ENCODE data around the gene WDR88. TPM values are rescaled to one million over a fixed set of nuclear protein-coding genes. Genes with fewer than 3 reads are reported as not detected.

WDR88 gene
- total and polyA plus RNA-seq, 2 of the 4 experiments (the other 2 are of a cell fraction), result not detected

- ATAC-seq (ENCODE audit: low read depth), result no peak
- CTCF ChIA-PET, result interaction anchor here (1.1 kb wide), 1 partner anchor 10 kb away, joined by 3 read pairs; no protein-coding TSS in a partner anchor
- H3K27ac ChIP-seq (ENCODE audit: insufficient read depth, low read length), result no peak overlapping the region
Observed at GRCh38 chr19:33133438-33134031, 1.6 kb downstream of the WDR88 start.

More at GRCh38 chr19:33133438-33134031, 1.6 kb downstream of the WDR88 start:
- H2AK5ac ChIP-seq (ENCODE audit: low read depth, low read length), result no peak overlapping the region
- no peak overlapping the region for H3K14ac ChIP-seq (replicated peaks; ENCODE audit: low read depth, low read length)
- no peak overlapping the region for H2BK5ac ChIP-seq (ENCODE audit: low read depth, low read length, poor library complexity, severe bottlenecking)
- dilution Hi-C loops (cut with HindIII; ENCODE audit: low sequenced_read_pairs, unreplicated experiment) (no loop called here), intact Hi-C loops (cut with micrococcal nuclease) (no loop called here), in situ Hi-C loops (cut with MboI; ENCODE audit: low sequenced_read_pairs) (loop anchor here (10.0 kb wide), 1 partner anchor 51 kb away; no protein-coding TSS in a partner anchor)
- H3K9ac ChIP-seq (ENCODE audit: low read depth, low read length), result no peak overlapping the region
- H2BK15ac ChIP-seq (ENCODE audit: low read depth, low read length), result no peak overlapping the region
- DNase-seq, result no peak
- H3K56ac ChIP-seq (ENCODE audit: extremely low read depth, insufficient read depth, low read length), result no peak overlapping the region
- 27% methylated on average over 5 of the region's 13 CpGs; no CpG with 5 or more reads in 1 of the 2 experiments for WGBS, 2 experiments (ENCODE audit: extremely low coverage in 2 of 2, insufficient read length in 1 of 2)
- no peaks in the 10 kb centered on the region for H3K9me1 ChIP-seq (ENCODE audit: insufficient read depth, low read length)
- H4K91ac ChIP-seq (ENCODE audit: insufficient read depth, low read depth, low read length), result no peak overlapping the region
- H2AK9ac ChIP-seq (replicated peaks; ENCODE audit: low read depth, low read length, poor library complexity), result no peak overlapping the region
- no peak overlapping the region for H2BK20ac ChIP-seq (ENCODE audit: low read depth, low read length)
- H2BK120ac ChIP-seq (ENCODE audit: low read depth, low read length), result no peak overlapping the region
- no peak overlapping the region for H3K4me2 ChIP-seq (ENCODE audit: low read depth, low read length)
- H3K4ac ChIP-seq (ENCODE audit: low read depth, low read length), result no peak overlapping the region
- peaks cover 5% of the 10 kb centered on the region for H3K36me3 ChIP-seq (ENCODE audit: control insufficient read depth, insufficient read depth, low read length)
- H4K8ac ChIP-seq (ENCODE audit: low read depth in 2 of 2, low read length in 2 of 2), result no peak overlapping the region
- H4K20me1 ChIP-seq (ENCODE audit: insufficient read depth, low read length), result no peaks in the 10 kb centered on the region
- no TSS peak for BruUV-seq (replicated peaks)
- H3K79me1 ChIP-seq (ENCODE audit: low read depth in 1 of 2, low read length in 2 of 2), result no peaks in the 10 kb centered on the region
- H3K4me1 ChIP-seq (ENCODE audit: control insufficient read depth, insufficient read depth, low read length), result peaks cover 2% of the 10 kb centered on the region; the same call in 1 of the 2 replicates
- no peak overlapping the region for H3K18ac ChIP-seq (ENCODE audit: low read depth, low read length)
- POLR2A ChIA-PET (ENCODE audit: unreplicated experiment), result no interaction called here
- H3K27me3 ChIP-seq (ENCODE audit: control insufficient read depth, insufficient read depth, low read length), result no peaks in the 10 kb centered on the region
- no peak overlapping the region for H3K4me3 ChIP-seq (ENCODE audit: insufficient read depth, low read depth, low read length)
- no peak for TF ChIP-seq POLR2A (IDR thresholded peaks at IDR 0.05; ENCODE audit: low read depth, low read length)
- TF ChIP-seq SMC3 (IDR thresholded peaks at IDR 0.05; ENCODE audit: low read depth, low read length), result no peak
- no peak for TF ChIP-seq RAD21 (IDR thresholded peaks at IDR 0.05; ENCODE audit: low read length)
- TF ChIP-seq RCOR1 (IDR thresholded peaks at IDR 0.05; ENCODE audit: insufficient replicate concordance, low read length), result no peak
- TF ChIP-seq, protein P1, sequence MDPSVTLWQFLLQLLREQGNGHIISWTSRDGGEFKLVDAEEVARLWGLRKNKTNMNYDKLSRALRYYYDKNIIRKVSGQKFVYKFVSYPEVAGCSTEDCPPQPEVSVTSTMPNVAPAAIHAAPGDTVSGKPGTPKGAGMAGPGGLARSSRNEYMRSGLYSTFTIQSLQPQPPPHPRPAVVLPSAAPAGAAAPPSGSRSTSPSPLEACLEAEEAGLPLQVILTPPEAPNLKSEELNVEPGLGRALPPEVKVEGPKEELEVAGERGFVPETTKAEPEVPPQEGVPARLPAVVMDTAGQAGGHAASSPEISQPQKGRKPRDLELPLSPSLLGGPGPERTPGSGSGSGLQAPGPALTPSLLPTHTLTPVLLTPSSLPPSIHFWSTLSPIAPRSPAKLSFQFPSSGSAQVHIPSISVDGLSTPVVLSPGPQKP (IDR thresholded peaks at IDR 0.05; ENCODE audit: borderline replicate concordance, low read depth, low read length), result no peak
- no peak for TF ChIP-seq FOS (IDR thresholded peaks at IDR 0.05; ENCODE audit: low read depth, low read length)
- TF ChIP-seq, protein P2, sequence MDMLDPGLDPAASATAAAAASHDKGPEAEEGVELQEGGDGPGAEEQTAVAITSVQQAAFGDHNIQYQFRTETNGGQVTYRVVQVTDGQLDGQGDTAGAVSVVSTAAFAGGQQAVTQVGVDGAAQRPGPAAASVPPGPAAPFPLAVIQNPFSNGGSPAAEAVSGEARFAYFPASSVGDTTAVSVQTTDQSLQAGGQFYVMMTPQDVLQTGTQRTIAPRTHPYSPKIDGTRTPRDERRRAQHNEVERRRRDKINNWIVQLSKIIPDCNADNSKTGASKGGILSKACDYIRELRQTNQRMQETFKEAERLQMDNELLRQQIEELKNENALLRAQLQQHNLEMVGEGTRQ (IDR thresholded peaks at IDR 0.05; ENCODE audit: low read depth, low read length), result no peak
- no peak for TF ChIP-seq RFX5 (IDR thresholded peaks at IDR 0.05; ENCODE audit: low read depth, low read length)
- TF ChIP-seq BHLHE40 (IDR thresholded peaks at IDR 0.05; ENCODE audit: low read depth, low read length), result no peak
- no peak for TF ChIP-seq CHD1 (IDR thresholded peaks at IDR 0.05; ENCODE audit: low read depth, low read length)
- TF ChIP-seq, protein P3, sequence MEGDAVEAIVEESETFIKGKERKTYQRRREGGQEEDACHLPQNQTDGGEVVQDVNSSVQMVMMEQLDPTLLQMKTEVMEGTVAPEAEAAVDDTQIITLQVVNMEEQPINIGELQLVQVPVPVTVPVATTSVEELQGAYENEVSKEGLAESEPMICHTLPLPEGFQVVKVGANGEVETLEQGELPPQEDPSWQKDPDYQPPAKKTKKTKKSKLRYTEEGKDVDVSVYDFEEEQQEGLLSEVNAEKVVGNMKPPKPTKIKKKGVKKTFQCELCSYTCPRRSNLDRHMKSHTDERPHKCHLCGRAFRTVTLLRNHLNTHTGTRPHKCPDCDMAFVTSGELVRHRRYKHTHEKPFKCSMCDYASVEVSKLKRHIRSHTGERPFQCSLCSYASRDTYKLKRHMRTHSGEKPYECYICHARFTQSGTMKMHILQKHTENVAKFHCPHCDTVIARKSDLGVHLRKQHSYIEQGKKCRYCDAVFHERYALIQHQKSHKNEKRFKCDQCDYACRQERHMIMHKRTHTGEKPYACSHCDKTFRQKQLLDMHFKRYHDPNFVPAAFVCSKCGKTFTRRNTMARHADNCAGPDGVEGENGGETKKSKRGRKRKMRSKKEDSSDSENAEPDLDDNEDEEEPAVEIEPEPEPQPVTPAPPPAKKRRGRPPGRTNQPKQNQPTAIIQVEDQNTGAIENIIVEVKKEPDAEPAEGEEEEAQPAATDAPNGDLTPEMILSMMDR (conservative IDR thresholded peaks at IDR 0.05; ENCODE audit: low read depth, low read length), result no peak
- no peak for TF ChIP-seq NFE2L2 (IDR thresholded peaks at IDR 0.05; ENCODE audit: low read depth, low read length)
- no peak for TF ChIP-seq MAZ (IDR thresholded peaks at IDR 0.05; ENCODE audit: borderline replicate concordance, low read depth, low read length)
- no peak for TF ChIP-seq MXI1 (IDR thresholded peaks at IDR 0.05; ENCODE audit: borderline replicate concordance, low read depth, low read length)
- no peak overlapping the region for H2AFZ ChIP-seq (replicated peaks; ENCODE audit: low read length, poor library complexity)
- no peak overlapping the region for H3K23ac ChIP-seq (ENCODE audit: low read depth, low read length)
- H4K5ac ChIP-seq (ENCODE audit: low read depth, low read length), result no peak overlapping the region; the same call in 1 of the 2 replicates
- H3K9me3 ChIP-seq (ENCODE audit: control insufficient read depth, insufficient read depth, low read length), result no peaks in the 10 kb centered on the region

Measured in IMR-90 (cell line).